Stimulated activated CD8-positive, alpha-beta memory T cell treated with anti-CD3 and anti-CD28 coated beads, Interleukin-7, amount 100 ng/mL, for 48 hours (primary cell): ENCODE measurements around the gene AGBL3.
"Not testable (repeated sequence)": the region's sequence is repeated elsewhere in the genome, so short reads cannot be mapped to it uniquely, and the experiment has no call there.

ENCODE experiments used
- DNase-seq, 2 donors: peaks; one replicate each; pipeline ENCODE4 v3.0.0-alpha.2; 2020; ENCODE audit warnings: low read depth in 1 of 2; ENCODE audit errors: extremely low read depth in 1 of 2

AGBL3 gene

DNA sequence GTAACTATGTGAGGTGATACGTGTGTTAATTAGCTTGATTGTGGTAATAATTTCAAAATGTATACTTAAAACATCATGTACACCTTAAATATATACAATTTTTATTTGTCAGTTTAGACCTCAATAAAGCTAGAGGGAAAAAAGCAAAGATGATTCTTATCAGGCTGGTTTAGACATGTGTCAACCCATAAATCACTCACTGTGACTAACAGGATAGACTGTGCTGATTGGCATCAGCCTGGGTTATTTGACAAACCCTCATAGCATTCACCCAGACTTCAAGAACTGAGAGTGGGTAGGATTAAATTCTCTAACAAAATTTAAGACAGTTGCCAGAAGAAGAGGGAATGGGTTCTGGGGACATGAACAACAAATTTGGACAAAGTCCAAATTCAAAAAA is 87.8 kb downstream of the AGBL3 start:
- DNase-seq: no peak

DNA sequence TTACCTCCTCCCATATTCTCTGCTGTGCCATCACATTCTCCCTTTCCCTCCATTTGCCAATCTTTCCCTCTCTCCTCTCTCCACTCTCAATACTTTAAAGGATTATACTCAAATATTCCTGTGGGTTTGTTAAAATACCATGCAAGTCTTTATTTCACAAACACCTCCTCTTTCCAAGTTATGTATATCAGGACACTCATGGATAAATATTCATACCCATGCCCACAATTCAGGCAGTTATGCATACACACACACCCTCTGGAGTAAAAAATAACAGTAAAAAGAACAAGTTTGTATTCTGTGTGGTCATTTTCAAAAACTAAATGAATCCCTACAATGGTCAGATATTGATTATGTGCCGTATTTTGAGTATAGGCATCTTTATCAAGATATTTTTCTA is 88.2 kb downstream of the AGBL3 start:
- no peak for DNase-seq

GRCh38 chr7:135075716-135076115 is 89.4 kb downstream of the AGBL3 start:
- DNase-seq: no peak

GRCh38 chr7:135076882-135077281 is 90.6 kb downstream of the AGBL3 start:
- no peak for DNase-seq

GRCh38 chr7:135077642-135078041 is 91.3 kb downstream of the AGBL3 start:
- no peak for DNase-seq

GRCh38 chr7:135078051-135078450 is 91.7 kb downstream of the AGBL3 start:
- DNase-seq: no peak

- DNase-seq: no peak
Observed at GRCh38 chr7:135079068-135079467, 92.8 kb downstream of the AGBL3 start.

DNA sequence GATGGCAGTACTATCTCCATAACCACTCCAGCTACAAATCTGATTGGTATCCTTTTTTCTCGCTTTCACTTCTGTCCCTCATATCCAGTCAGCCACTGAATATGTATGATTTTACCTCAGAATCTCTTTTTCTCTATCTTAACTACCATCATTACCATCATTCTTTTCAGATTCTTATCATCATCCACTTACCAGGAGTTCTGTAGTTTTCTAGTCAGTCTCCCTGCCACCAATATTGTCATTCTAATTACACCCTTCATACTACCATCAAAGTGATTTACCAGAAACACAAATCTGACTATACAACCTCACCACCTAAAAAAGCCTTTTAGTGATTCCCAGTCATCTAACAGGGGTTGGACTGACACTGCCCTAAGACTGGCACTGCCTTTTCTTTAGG is 96.7 kb downstream of the AGBL3 start:
- DNase-seq: no peak

GRCh38 chr7:135088566-135088965 is 102.3 kb downstream of the AGBL3 start:
- DNase-seq: no peak

DNA sequence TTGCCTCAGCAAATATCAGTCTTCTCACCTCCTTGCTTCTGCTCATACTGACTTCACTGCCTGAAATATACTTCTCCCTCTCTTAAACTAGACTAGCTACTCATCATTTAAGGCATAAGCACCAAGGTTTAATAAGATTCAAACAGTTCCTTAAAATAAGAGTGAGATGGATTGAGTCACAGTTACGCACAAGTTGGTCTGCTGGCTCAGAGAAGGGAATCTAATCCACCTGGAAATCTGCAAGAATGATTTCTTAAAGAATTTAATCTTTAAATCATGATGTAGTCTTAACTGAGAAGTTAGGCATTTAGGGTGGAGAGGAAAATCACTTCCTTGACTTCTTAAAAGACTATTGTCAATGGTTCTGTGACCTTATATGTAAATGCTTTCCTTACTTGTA is 105.4 kb downstream of the AGBL3 start:
- DNase-seq: no peak

DNA sequence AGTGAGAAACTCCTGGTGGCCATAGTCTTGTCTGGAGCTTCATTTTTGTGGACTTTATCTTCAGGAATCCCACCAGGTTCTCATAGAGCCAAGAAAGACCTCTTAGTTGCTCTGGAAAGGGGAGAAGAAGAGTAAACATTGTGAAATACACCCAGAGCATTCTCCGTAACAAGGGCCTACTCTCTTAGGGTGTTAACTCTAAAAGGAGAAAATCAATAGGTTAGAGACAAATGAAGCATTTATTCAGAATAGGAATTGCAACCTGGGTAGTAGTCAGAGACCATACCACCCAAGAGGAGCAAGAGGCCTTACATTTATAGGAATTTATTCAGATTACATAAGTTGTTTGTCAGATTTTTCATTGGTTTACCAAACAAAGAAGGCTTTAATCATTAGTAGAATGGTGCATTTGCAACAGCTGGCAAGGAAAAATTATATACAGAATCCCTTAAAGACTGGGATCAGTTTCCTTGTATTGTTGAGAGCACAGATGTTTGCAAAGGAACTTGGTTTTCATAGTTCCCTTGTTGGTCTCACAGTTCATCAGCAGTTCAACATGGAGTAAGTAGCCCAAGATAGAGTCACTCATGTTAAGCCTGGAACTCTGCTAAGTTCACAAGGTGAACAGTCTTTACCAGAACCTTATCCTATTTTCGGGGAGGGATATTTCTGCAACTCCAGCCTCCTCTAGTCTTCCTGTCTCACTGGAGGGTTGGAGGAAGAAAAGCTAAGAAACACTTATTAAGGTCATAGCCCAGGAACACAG is 108.3 kb downstream of the AGBL3 start:
- DNase-seq: no peak

GRCh38 chr7:135095450-135095849 is 109.1 kb downstream of the AGBL3 start:
- DNase-seq: no peak

- DNase-seq: no peak
Observed at GRCh38 chr7:135098391-135098790, 112.1 kb downstream of the AGBL3 start.

DNA sequence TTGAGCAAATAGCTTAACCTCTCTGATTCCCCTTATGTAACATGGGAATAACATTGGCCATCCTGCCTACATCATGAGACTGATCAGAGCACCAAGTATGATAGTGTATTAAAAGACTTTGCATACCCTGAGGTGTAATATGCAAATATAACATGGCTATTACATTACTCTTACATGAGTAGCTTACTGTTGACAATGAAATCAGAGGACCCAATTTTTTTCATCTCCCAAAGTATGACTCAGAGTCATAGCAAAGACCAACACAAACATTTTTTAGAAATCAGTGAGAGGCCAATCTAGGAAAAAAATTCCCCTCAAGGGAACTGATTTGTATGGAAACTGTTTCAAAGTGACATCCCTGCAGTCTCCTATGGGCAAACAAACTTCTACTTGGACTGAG is 114.5 kb downstream of the AGBL3 start:
- no peak for DNase-seq

DNA sequence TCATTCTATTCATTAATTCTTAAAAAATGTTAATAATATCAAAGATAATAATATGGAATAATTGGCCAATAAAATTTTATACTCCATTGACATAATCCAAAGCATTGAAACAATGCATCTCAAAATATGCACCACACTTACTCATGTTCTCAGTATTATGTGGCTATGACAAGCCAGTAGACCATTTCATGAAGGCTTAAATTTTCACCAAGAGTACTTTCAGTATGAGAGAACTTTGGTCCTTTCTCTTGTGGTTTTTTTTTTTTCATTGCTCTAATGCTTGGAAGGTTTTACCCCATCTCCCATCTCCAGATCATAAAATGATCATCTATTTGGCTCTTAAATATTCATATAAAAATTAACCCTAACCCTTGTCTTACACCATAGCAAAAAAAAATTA is 116.1 kb downstream of the AGBL3 start:
- DNase-seq: no peak

DNA sequence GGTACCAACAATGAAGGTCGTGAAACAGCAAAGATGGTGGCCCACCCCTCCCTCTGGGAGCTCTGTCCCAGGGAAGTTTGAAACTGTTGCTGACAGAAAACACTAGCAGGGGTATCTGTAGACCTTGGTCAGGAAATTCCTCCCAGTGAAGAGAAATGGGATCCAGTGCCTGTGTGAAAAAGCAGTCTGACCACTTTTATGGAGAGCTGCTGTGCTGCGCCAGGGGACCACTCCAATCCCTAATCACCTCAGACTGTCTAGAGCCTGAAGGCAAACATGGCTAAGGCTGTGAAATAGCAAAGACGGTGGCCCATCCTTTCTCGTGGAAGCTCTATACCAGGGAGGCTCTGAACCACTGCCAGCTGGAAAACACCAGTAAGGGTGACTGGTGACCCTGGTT is 123.3 kb downstream of the AGBL3 start:
- no peak for DNase-seq

DNA sequence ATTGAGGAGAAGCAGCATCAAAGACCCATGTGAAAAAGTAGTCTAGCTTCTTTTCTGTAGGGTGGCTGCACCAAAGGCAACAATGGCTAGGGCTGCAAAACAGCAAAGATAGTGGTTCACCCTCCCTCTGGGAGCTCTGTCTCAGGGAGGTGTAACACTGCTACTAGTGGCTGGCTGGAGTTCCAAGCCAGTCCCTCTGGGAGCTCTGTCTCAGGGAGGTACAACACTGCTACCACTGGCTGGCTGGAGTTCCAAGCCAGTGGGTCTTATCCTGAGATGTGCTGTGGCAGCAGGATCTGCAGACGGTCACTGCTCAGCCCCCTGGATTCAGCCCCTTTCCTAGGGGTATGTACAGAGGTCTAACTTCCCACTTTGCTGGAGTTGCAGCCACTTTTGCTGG is 123.7 kb downstream of the AGBL3 start:
- DNase-seq: no peak

GRCh38 chr7:135111379-135111778 is 125.1 kb downstream of the AGBL3 start:
- DNase-seq: no peak

DNA sequence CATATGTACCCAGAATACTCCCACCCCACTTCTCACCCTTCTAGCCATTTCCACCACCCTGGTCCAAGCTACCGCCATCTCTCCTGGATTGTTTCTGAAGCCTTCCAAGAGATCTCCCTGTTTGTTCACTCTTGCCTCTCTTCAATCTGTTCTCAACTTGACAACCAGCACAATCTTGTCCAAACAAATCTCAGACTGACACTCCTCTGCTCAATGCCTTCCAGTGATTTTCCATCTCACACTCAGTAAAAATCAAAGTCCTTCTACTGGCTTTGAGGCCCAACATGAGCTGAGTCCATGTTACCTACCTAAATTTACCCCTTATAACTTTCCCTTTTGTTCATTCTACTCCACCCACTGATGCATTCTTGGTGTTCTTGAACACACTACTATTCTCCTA is 128.3 kb downstream of the AGBL3 start:
- no peak for DNase-seq

DNA sequence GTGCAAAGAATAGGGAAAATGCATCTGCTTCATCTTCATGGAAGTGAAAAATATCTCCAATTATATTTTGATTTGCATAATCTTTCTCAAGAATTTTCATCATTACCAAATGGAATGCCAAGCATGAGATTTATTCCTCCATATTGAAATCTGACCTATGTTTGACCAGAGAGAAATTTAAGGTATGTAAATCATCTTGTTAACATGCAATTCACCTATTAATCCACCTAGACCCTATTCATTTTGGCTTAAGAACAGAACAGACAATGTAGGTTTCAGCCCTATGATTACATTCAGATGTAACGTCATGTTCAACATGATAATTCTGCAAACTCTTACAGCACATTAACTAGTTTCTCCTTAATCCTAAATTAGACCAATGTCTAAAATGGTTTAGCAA is 130.8 kb downstream of the AGBL3 start:
- DNase-seq: no peak

DNA sequence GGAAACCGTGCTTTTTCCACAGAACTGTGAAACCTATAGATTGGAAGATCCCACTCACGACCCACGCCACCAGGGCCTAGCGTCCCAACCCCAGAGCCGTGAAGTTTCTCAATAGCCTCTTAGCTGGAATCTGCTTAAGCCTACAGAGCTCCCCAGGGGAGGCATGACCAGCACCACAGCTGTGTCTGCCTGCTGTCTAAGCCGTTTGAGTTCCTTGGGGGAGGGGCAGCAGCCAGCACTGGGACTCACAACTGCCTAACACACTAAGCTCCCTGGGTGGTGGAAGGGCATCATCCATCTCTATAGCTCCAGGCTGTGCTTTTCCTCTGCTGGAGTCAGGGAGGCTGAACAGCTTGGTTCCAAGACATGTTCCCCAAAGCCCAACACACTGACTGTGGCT is 135.6 kb downstream of the AGBL3 start:
- no peak for DNase-seq

- DNase-seq: not testable (repeated sequence)
Observed at GRCh38 chr7:135124631-135125030, 138.3 kb downstream of the AGBL3 start.

GRCh38 chr7:135128931-135129330 is 142.6 kb downstream of the AGBL3 start:
- DNase-seq: no peak
